GM12878 (cell line): ENCODE results near the gene C4orf17. TPM values are rescaled to one million over a fixed set of nuclear protein-coding genes. Genes with fewer than 3 reads are reported as not detected.

Experiments
- ATAC-seq: fragments of 200-7000 bp; cut with Tn5 transposase; 3 replicates; pipeline ENCODE4 v1.9.1; 2020; ENCODE audit warnings: mild to moderate bottlenecking, moderate library complexity
- BruUV-seq: library from RNA; stranded (reverse); fragments of 400-500 nt; replicated peaks from 2 replicates; lab custom pipeline; 2021; lab: Mats Ljungman, UMichigan
- CTCF ChIA-PET: fragments of 300-600 bp; sonication (Branson Sonifier 250); formaldehyde crosslinking; extraction: SDS; loops from one replicate; lab custom pipeline; 2021; ENCODE audit warnings: inconsistent platforms; lab: Yijun Ruan, JAX
- POLR2A ChIA-PET: fragments of 350-600 bp; formaldehyde crosslinking; extraction: SDS; loops from one replicate; lab custom pipeline; 2021; ENCODE audit warnings: inconsistent platforms; lab: Charles Lee
- RAD21 ChIA-PET: fragments of 300-600 bp; sonication (Branson Sonifier 250); formaldehyde crosslinking; loops from one replicate; lab custom pipeline; 2023; ENCODE audit warnings: antibody characterized with exemption; ENCODE audit not compliant: unreplicated experiment; lab: Charles Lee
- SMC1A ChIA-PET: fragments of 300-600 bp; sonication (Branson Sonifier 250); formaldehyde crosslinking; loops from one replicate; lab custom pipeline; 2023; ENCODE audit not compliant: unreplicated experiment, uncharacterized antibody; lab: Charles Lee
- DNase-seq: peaks from one replicate; pipeline ENCODE4 v3.0.0-alpha.2; 2011; ENCODE audit warnings: low read depth, low spot score
- FAIRE-seq: peaks from 3 replicates; lab custom pipeline; 2011; peaks lifted over from hg19 to GRCh38; lab: Jason Lieb, UNC
- H2AFZ ChIP-seq: 2 replicates; pipeline ENCODE4 v1.6.0; 2011; ENCODE audit warnings: low read depth, low read length, control low read depth; ENCODE audit not compliant: control insufficient read depth
- H3K27ac ChIP-seq: 2 replicates; pipeline ENCODE4 v1.5.1; 2011; ENCODE audit warnings: control low read depth; ENCODE audit not compliant: control insufficient read depth, insufficient read depth
- H3K27me3 ChIP-seq, 2 experiments: replicated peaks in 1 of 2; 2 replicates each; pipeline versions ENCODE4 v1.6.0 to v1.6.1; 2011; ENCODE audit warnings: low read length in 1 of 2; ENCODE audit not compliant: control insufficient read depth in 2 of 2, insufficient read depth in 2 of 2
- H3K36me3 ChIP-seq, 2 experiments: 2 replicates each; pipeline ENCODE4 v1.5.1; 2011; ENCODE audit warnings: low read length in 1 of 2; ENCODE audit not compliant: control insufficient read depth in 2 of 2, insufficient read depth in 2 of 2
- H3K4me1 ChIP-seq: 2 replicates; pipeline ENCODE4 v1.6.1; 2011; ENCODE audit warnings: mild to moderate bottlenecking, low read length, moderate library complexity, mixed read lengths; ENCODE audit not compliant: control insufficient read depth, insufficient read depth
- H3K4me2 ChIP-seq: 2 replicates; pipeline ENCODE4 v1.6.0; 2011; ENCODE audit warnings: control low read depth; ENCODE audit not compliant: control insufficient read depth, insufficient read depth
- H3K4me3 ChIP-seq: fragments of 200-600 bp; sonication (generic); 2 replicates; pipeline ENCODE4 v1.5.1; 2016
- H3K79me2 ChIP-seq: 2 replicates; pipeline ENCODE4 v1.6.0; 2011; ENCODE audit warnings: low read length; ENCODE audit not compliant: control insufficient read depth, insufficient read depth
- H3K9ac ChIP-seq: 2 replicates; pipeline ENCODE4 v1.8.0; 2011; ENCODE audit warnings: low read length, control low read depth, mixed read lengths; ENCODE audit not compliant: control insufficient read depth, insufficient read depth
- H3K9me3 ChIP-seq: replicated peaks from 3 replicates; pipeline ENCODE4 v1.5.1; 2011; ENCODE audit warnings: mild to moderate bottlenecking, low read length; ENCODE audit not compliant: control insufficient read depth, insufficient read depth
- H4K20me1 ChIP-seq: 2 replicates; pipeline ENCODE4 v1.6.0; 2011; ENCODE audit not compliant: control insufficient read depth, insufficient read depth
- CBFB ChIP-seq: IDR thresholded peaks from 2 replicates; pipeline ENCODE4 v1.6.1; 2016; ENCODE audit warnings: antibody characterized with exemption, low read depth
- CEBPZ ChIP-seq: fragments of 150-350 bp; IDR thresholded peaks from 2 replicates; pipeline ENCODE4 v1.6.1; 2016; ENCODE audit warnings: low read depth, low read length
- CREM ChIP-seq: IDR thresholded peaks from 2 replicates; pipeline ENCODE4 v1.6.1; 2014; ENCODE audit warnings: antibody characterized with exemption, low read depth
- DPF2 ChIP-seq: fragments of 450-650 bp; IDR thresholded peaks from 2 replicates; pipeline ENCODE4 v1.6.1; 2017; ENCODE audit warnings: mild to moderate bottlenecking
- EGR1 ChIP-seq, 2 experiments: IDR thresholded peaks; 1 replicate in 1 of 2; 2 replicates in 1 of 2; pipeline ENCODE4 v1.6.1; 2011 to 2012; ENCODE audit warnings: low read depth in 2 of 2, low read length in 2 of 2, borderline replicate concordance in 1 of 2, mild to moderate bottlenecking in 1 of 2, moderate library complexity in 1 of 2
- FOXK2 ChIP-seq: fragments of 450-650 bp; IDR thresholded peaks from 2 replicates; pipeline ENCODE4 v1.6.1; 2017; ENCODE audit warnings: mild to moderate bottlenecking, moderate library complexity
- LARP7 ChIP-seq: fragments of 450-650 bp; IDR thresholded peaks from 2 replicates; pipeline ENCODE4 v1.6.1; 2017; ENCODE audit warnings: mild to moderate bottlenecking
- MEF2B ChIP-seq: fragments of 450-650 bp; IDR thresholded peaks from 2 replicates; pipeline ENCODE4 v1.6.1; 2018; ENCODE audit warnings: mild to moderate bottlenecking, moderate library complexity; ENCODE audit not compliant: partially characterized antibody, poor library complexity, severe bottlenecking
- MXI1 ChIP-seq: fragments of 150-350 bp; IDR thresholded peaks from 2 replicates; pipeline ENCODE4 v1.6.1; 2011; ENCODE audit warnings: low read depth, mild to moderate bottlenecking, inconsistent platforms, low read length, improper control_type of control experiment
- MYC ChIP-seq: IDR thresholded peaks from 2 replicates; pipeline ENCODE4 v1.6.1; 2011; ENCODE audit warnings: mild to moderate bottlenecking, low read length, moderate library complexity, inconsistent platforms; ENCODE audit not compliant: insufficient read depth, insufficient replicate concordance, insufficient read length, severe bottlenecking
- NFYA ChIP-seq: IDR thresholded peaks from 2 replicates; pipeline ENCODE4 v1.6.1; 2011; ENCODE audit warnings: low read depth, mild to moderate bottlenecking, low read length, improper control_type of control experiment, borderline replicate concordance
- PRDM15 ChIP-seq: fragments of 450-650 bp; formaldehyde crosslinking; IDR thresholded peaks from 2 replicates; pipeline ENCODE4 v1.4.0; 2020; ENCODE audit warnings: mild to moderate bottlenecking, moderate library complexity
- RAD51 ChIP-seq: fragments of 450-650 bp; IDR thresholded peaks from 2 replicates; pipeline ENCODE4 v1.6.1; 2016; ENCODE audit warnings: moderate library complexity, mild to moderate bottlenecking, inconsistent platforms
- SMAD1 ChIP-seq: fragments of 450-650 bp; IDR thresholded peaks from 2 replicates; pipeline ENCODE4 v1.6.1; 2018; ENCODE audit warnings: mild to moderate bottlenecking, low read depth; ENCODE audit not compliant: partially characterized antibody
- SMAD5 ChIP-seq: IDR thresholded peaks from 2 replicates; pipeline ENCODE4 v1.6.1; 2016; ENCODE audit warnings: antibody characterized with exemption, low read depth
- TCF3 ChIP-seq: IDR thresholded peaks from 2 replicates; pipeline ENCODE4 v1.6.1; 2012; ENCODE audit warnings: low read depth, mild to moderate bottlenecking, low read length, borderline replicate concordance; ENCODE audit not compliant: insufficient read depth
- ZZZ3 ChIP-seq: IDR thresholded peaks from 2 replicates; pipeline ENCODE4 v1.6.1; 2011; ENCODE audit warnings: low read depth; ENCODE audit not compliant: control insufficient read depth, insufficient read length
- WGBS: methylation state at CpG from one replicate; pipeline ENCODE4 v1.1.6; 2016; ENCODE audit warnings: low lambda C conversion rate; ENCODE audit not compliant: insufficient replicate concordance, insufficient coverage; ENCODE audit errors: missing lambda C conversion rate; 5-methylcytosine and 5-hydroxymethylcytosine counted together
- in situ Hi-C: fragments of 300-500 bp; cut with MboI; formaldehyde crosslinking; loops from 9 replicates; pipeline ENCODE4 v1.14.3; 2018; ENCODE audit warnings: mixed read lengths
- intact Hi-C: fragments of 100-400 bp; cut with micrococcal nuclease; formaldehyde crosslinking; loops from one replicate; pipeline ENCODE4 v1.14.2; 2022; ENCODE audit not compliant: unreplicated experiment
- polyA plus RNA-seq, 11 experiments: library from polyadenylated mRNA; depleted of rRNA in 4 of 11; unstranded in 6 of 11; stranded (reverse) in 5 of 11; fragments of >200 nt; fragmentation: Nextera tagmentation in 4 of 11; fragmentation: Illumina TruSeq in 1 of 11; extraction: Ambion mirVana in 4 of 11; extraction: Trizol in 1 of 11; gene quantifications; 1 replicate in 1 of 11; 2 replicates in 10 of 11; pipeline versions ENCODE4 v1.2.1 to v1.2.3, GENCODE V29; 2011 to 2016; ENCODE audit warnings: inconsistent platforms in 2 of 11, missing spikeins in 2 of 11, low read depth in 1 of 11
- total RNA-seq, 4 experiments: library from RNA; depleted of rRNA in 3 of 4; stranded (reverse); fragments of >200 nt in 3 of 4; fragmentation: Illumina TruSeq in 1 of 4; extraction: Trizol in 1 of 4; gene quantifications; 2 replicates each; pipeline versions ENCODE4 v1.2.1 to v1.2.3, GENCODE V29; 2013 to 2021
- TF ChIP-seq, protein P1 (sequence below): fragments of 450-650 bp; IDR thresholded peaks from 2 replicates; pipeline ENCODE4 v1.6.1; 2017; ENCODE audit warnings: borderline replicate concordance

C4orf17 gene
- total and polyA plus RNA-seq, 10 of the 15 experiments (the other 5 are each of a cell fraction or from before 2014, with no cell fraction given) = not detected

DNA sequence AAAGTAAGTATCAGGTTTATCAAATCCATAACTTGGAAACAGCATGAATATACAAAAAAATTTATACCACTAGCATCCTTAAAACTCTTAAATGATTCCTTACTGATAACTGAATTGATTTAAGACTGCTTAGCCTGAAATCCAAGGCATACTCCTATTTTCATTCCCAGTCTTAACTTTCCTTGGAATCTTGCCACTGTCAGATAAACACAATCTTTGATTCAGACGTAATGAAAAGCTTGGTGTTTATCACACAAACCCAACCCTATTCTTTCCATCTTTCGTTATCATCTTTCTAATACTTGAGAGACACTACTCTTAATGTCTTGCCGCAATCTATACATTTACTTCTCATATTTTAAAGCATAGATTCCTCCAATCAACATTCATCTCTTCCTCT, 19.1 kb downstream of the C4orf17 start:
- 36% methylated on average over 3 of the region's 3 CpGs for WGBS
- FAIRE-seq (no peak), ATAC-seq (no peak), DNase-seq (no peak)
- BruUV-seq = no TSS peak
- Histone ChIP-seq H2AFZ (no peak overlapping the region), H3K4me3 (no peak overlapping the region), H3K9me3 (no peaks in the 10 kb centered on the region), H3K4me2 (no peak overlapping the region), H3K4me1 (no peaks in the 10 kb centered on the region), H3K79me2 (no peaks in the 10 kb centered on the region), H3K36me3 (no peaks in the 10 kb centered on the region), H3K27ac (no peak overlapping the region), H3K9ac (no peak overlapping the region), H4K20me1 (no peaks in the 10 kb centered on the region), H3K27me3 (no peaks in the 10 kb centered on the region)
- ChIA-PET POLR2A (no interaction called here), SMC1A (no interaction called here), CTCF (no interaction called here), RAD21 (no interaction called here)
- in situ Hi-C loops (no loop called here), intact Hi-C loops (no loop called here)
- TF ChIP-seq SMAD1 (no peak), MYC (no peak), DPF2 (no peak), CBFB (no peak), MXI1 (no peak), FOXK2 (no peak), ZZZ3 (no peak), EGR1 (IDR thresholded peaks at IDR 0.05; ENCODE audit: borderline replicate concordance in 1 of 2, low read depth in 2 of 2, low read length in 2 of 2) (no peak), CEBPZ (no peak), NFYA (no peak), CREM (no peak), RAD51 (no peak), TCF3 (no peak), MEF2B (no peak), SMAD5 (no peak), LARP7 (no peak), PRDM15 (CRISPR knock-in tag) (no peak)
- TF ChIP-seq, protein P1, sequence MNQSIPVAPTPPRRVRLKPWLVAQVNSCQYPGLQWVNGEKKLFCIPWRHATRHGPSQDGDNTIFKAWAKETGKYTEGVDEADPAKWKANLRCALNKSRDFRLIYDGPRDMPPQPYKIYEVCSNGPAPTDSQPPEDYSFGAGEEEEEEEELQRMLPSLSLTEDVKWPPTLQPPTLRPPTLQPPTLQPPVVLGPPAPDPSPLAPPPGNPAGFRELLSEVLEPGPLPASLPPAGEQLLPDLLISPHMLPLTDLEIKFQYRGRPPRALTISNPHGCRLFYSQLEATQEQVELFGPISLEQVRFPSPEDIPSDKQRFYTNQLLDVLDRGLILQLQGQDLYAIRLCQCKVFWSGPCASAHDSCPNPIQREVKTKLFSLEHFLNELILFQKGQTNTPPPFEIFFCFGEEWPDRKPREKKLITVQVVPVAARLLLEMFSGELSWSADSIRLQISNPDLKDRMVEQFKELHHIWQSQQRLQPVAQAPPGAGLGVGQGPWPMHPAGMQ = no peak
